ENCODE results near the gene SMOC2.

DNA sequence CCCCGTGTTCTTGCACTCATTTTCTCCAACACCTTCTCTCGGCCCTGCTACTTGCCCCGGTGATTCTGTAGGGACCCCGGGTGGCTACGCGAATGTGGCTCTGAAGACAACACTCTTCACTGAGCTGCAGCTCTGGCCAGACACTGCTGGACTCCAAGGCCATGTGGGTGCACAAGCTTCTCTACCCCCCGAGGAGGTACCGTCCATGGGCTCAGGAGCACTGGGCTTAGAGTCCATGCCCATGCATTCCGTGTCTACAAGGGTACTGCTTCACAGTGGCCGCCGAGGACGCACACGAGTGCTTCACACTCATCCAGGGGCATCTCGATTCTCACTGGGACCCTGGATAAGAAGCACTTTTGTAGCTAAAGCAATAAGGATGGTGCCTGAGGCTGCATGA, 59.5 kb downstream of the SMOC2 start:
- TF ChIP-seq, protein P1, sequence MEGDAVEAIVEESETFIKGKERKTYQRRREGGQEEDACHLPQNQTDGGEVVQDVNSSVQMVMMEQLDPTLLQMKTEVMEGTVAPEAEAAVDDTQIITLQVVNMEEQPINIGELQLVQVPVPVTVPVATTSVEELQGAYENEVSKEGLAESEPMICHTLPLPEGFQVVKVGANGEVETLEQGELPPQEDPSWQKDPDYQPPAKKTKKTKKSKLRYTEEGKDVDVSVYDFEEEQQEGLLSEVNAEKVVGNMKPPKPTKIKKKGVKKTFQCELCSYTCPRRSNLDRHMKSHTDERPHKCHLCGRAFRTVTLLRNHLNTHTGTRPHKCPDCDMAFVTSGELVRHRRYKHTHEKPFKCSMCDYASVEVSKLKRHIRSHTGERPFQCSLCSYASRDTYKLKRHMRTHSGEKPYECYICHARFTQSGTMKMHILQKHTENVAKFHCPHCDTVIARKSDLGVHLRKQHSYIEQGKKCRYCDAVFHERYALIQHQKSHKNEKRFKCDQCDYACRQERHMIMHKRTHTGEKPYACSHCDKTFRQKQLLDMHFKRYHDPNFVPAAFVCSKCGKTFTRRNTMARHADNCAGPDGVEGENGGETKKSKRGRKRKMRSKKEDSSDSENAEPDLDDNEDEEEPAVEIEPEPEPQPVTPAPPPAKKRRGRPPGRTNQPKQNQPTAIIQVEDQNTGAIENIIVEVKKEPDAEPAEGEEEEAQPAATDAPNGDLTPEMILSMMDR (IDR thresholded peaks at IDR 0.05; ENCODE audit: poor library complexity, severe bottlenecking): no peak
- no peak for TF ChIP-seq EZH2 (IDR thresholded peaks at IDR 0.05; ENCODE audit: borderline replicate concordance, insufficient read depth, low read length, poor library complexity, severe bottlenecking)
